ENCODE measurements around the gene CCDC172. TPM values are rescaled to one million over a fixed set of nuclear protein-coding genes. Genes with fewer than 3 reads are reported as not detected.

CCDC172 gene
- polyA plus RNA-seq, 2 donors, result not detected

GRCh38 chr10:116325987-116326386 lies 1.7 kb downstream of the CCDC172 start:
- H3K36me3 ChIP-seq (ENCODE audit: control insufficient read depth in 2 of 2, insufficient read depth in 2 of 2, low read length in 1 of 2), result no peaks in the 10 kb centered on the region
- no peaks in the 10 kb centered on the region for H3K9me3 ChIP-seq (ENCODE audit: control insufficient read depth in 2 of 2, insufficient read depth in 1 of 2, low read depth in 1 of 2, low read length in 1 of 2)
- H3K4me1 ChIP-seq (ENCODE audit: control insufficient read depth in 2 of 2, insufficient read depth in 2 of 2, low read length in 1 of 2), result no peaks in the 10 kb centered on the region
- H3K4me3 ChIP-seq (ENCODE audit: low read depth in 1 of 2, low read length in 2 of 2), result no peak overlapping the region
- 72 to 75% methylated on average over 2 of the region's 2 CpGs for WGBS, 2 donors
- H3K27me3 ChIP-seq (ENCODE audit: control insufficient read depth in 1 of 2, insufficient read depth in 2 of 2, low read length in 2 of 2), result no peaks in the 10 kb centered on the region
- no peak overlapping the region for H3K27ac ChIP-seq (ENCODE audit: low read depth in 2 of 2, low read length in 1 of 2)

DNA sequence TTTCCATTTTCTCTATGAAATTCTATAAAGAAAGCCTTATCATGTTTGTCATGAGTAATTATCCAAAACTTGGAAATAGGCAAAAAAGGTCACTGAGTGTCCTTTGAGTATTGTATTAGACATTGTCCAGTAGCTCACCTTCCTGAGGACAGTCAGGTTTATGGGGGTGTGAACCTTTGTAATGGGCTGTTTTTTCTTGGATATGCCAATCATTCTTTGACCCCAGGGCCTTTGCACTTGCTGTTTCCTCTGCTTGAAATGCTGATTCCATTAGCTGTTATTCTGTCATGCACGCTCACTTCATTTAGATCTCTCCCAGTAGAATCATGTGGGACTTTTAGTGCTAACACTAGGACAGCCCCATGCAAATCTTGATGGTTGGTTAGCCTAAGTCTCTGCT lies 4.9 kb downstream of the CCDC172 start:
- Histone ChIP-seq H3K4me3 (ENCODE audit: low read depth in 1 of 2, low read length in 2 of 2) (no peak overlapping the region), H3K27ac (ENCODE audit: low read depth in 2 of 2, low read length in 1 of 2) (no peak overlapping the region), H3K36me3 (ENCODE audit: control insufficient read depth in 2 of 2, insufficient read depth in 2 of 2, low read length in 1 of 2) (no peaks in the 10 kb centered on the region), H3K9me3 (ENCODE audit: control insufficient read depth in 2 of 2, insufficient read depth in 1 of 2, low read depth in 1 of 2, low read length in 1 of 2) (no peaks in the 10 kb centered on the region), H3K4me1 (ENCODE audit: control insufficient read depth in 2 of 2, insufficient read depth in 2 of 2, low read length in 1 of 2) (no peaks in the 10 kb centered on the region), H3K27me3 (ENCODE audit: control insufficient read depth in 1 of 2, insufficient read depth in 2 of 2, low read length in 2 of 2) (no peaks in the 10 kb centered on the region)
- WGBS, 2 donors, result 87 to 97% methylated on average over 1 of the region's 1 CpG

DNA sequence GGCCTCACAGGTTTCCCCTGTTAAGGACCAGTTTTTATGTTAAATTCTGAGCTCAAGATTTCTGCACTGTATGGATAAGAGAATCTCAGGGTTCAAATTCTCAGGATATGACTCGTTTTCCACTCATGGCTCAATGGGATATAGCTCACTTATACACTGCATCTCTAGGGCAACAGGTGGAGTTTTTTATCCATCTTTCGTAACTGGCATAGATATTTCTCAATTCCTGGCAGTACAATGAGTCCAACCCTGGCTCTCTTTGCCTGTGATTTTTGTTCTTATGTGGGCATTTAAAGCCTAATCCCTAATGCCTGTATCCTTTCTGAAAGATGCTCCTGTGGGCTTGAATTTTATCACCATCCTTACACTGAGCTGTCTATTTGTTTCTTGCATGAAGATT lies 7.6 kb downstream of the CCDC172 start:
- WGBS, 2 donors, result 60 to 63% methylated on average over 2 of the region's 2 CpGs
- no peak overlapping the region for H3K27ac ChIP-seq (ENCODE audit: low read depth in 2 of 2, low read length in 1 of 2)
- H3K4me3 ChIP-seq (ENCODE audit: low read depth in 1 of 2, low read length in 2 of 2), result no peak overlapping the region
- no peaks in the 10 kb centered on the region for H3K9me3 ChIP-seq (ENCODE audit: control insufficient read depth in 2 of 2, insufficient read depth in 1 of 2, low read depth in 1 of 2, low read length in 1 of 2)
- no peaks in the 10 kb centered on the region for H3K4me1 ChIP-seq (ENCODE audit: control insufficient read depth in 2 of 2, insufficient read depth in 2 of 2, low read length in 1 of 2)
- no peaks in the 10 kb centered on the region for H3K36me3 ChIP-seq (ENCODE audit: control insufficient read depth in 2 of 2, insufficient read depth in 2 of 2, low read length in 1 of 2)
- H3K27me3 ChIP-seq (ENCODE audit: control insufficient read depth in 1 of 2, insufficient read depth in 2 of 2, low read length in 2 of 2), result no peaks in the 10 kb centered on the region

DNA sequence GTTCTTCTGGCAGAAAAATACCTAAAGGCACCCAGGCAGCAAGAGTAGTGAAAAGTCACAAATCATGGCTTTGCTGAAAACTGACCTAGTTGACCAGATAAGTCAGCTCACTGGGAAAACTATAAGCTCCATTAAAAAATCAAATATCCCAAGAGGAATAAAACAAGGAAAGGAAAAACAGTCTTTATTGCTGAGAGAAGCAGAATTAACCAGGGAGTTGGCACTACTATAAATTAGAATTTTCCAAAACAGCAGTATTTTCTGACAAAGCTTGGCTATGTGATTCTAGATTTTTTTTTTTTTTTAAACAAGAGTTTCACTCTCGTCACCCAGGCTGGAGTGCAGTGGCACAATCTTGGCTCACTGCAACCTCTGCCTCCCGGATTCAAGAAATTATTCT lies 12.6 kb downstream of the CCDC172 start:
- Histone ChIP-seq H3K9me3 (ENCODE audit: control insufficient read depth in 2 of 2, insufficient read depth in 1 of 2, low read depth in 1 of 2, low read length in 1 of 2) (no peaks in the 10 kb centered on the region), H3K27ac (ENCODE audit: low read depth in 2 of 2, low read length in 1 of 2) (no peak overlapping the region), H3K36me3 (ENCODE audit: control insufficient read depth in 2 of 2, insufficient read depth in 2 of 2, low read length in 1 of 2) (no peaks in the 10 kb centered on the region), H3K4me1 (ENCODE audit: control insufficient read depth in 2 of 2, insufficient read depth in 2 of 2, low read length in 1 of 2) (no peaks in the 10 kb centered on the region), H3K27me3 (ENCODE audit: control insufficient read depth in 1 of 2, insufficient read depth in 2 of 2, low read length in 2 of 2) (no peaks in the 10 kb centered on the region), H3K4me3 (ENCODE audit: low read depth in 1 of 2, low read length in 2 of 2) (no peak overlapping the region)
- WGBS, 2 donors, result 81 to 88% methylated on average over 2 of the region's 2 CpGs

GRCh38 chr10:116352125-116352524 lies 27.9 kb downstream of the CCDC172 start:
- no peak overlapping the region for H3K4me3 ChIP-seq (ENCODE audit: low read depth in 1 of 2, low read length in 2 of 2)
- no peak overlapping the region for H3K27ac ChIP-seq (ENCODE audit: low read depth in 2 of 2, low read length in 1 of 2)
- no peaks in the 10 kb centered on the region for H3K4me1 ChIP-seq (ENCODE audit: control insufficient read depth in 2 of 2, insufficient read depth in 2 of 2, low read length in 1 of 2)
- H3K27me3 ChIP-seq (ENCODE audit: control insufficient read depth in 1 of 2, insufficient read depth in 2 of 2, low read length in 2 of 2), result no peaks in the 10 kb centered on the region
- H3K36me3 ChIP-seq (ENCODE audit: control insufficient read depth in 2 of 2, insufficient read depth in 2 of 2, low read length in 1 of 2), result no peaks in the 10 kb centered on the region
- no peaks in the 10 kb centered on the region for H3K9me3 ChIP-seq (ENCODE audit: control insufficient read depth in 2 of 2, insufficient read depth in 1 of 2, low read depth in 1 of 2, low read length in 1 of 2)

DNA sequence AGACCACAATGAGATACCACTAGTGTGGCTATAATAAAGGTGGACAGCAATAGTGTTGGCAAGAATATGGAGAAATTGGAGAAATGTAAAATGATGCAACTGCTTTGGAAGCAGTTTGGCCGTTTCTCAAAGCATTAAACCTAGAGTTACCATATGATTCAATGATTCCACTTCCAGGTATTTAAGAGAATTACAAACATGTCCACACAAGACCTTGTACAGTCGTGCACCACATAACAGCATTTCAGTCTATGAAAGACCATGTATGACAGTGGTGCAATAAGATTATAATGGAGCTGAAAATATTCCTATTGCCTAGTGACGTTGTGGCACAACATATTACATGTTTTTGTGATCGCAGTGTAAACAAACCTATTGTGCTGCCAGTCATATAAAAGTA lies 29.6 kb downstream of the CCDC172 start:
- no peak overlapping the region for H3K4me3 ChIP-seq (ENCODE audit: low read depth in 1 of 2, low read length in 2 of 2)
- no peaks in the 10 kb centered on the region for H3K4me1 ChIP-seq (ENCODE audit: control insufficient read depth in 2 of 2, insufficient read depth in 2 of 2, low read length in 1 of 2)
- H3K9me3 ChIP-seq (ENCODE audit: control insufficient read depth in 2 of 2, insufficient read depth in 1 of 2, low read depth in 1 of 2, low read length in 1 of 2), result no peaks in the 10 kb centered on the region
- H3K27ac ChIP-seq (ENCODE audit: low read depth in 2 of 2, low read length in 1 of 2), result no peak overlapping the region
- WGBS, 2 donors, result 56 to 66% methylated on average over 4 of the region's 4 CpGs
- no peaks in the 10 kb centered on the region for H3K27me3 ChIP-seq (ENCODE audit: control insufficient read depth in 1 of 2, insufficient read depth in 2 of 2, low read length in 2 of 2)
- no peaks in the 10 kb centered on the region for H3K36me3 ChIP-seq (ENCODE audit: control insufficient read depth in 2 of 2, insufficient read depth in 2 of 2, low read length in 1 of 2)

GRCh38 chr10:116355341-116355740 lies 31.1 kb downstream of the CCDC172 start:
- Histone ChIP-seq H3K4me3 (ENCODE audit: low read depth in 1 of 2, low read length in 2 of 2) (no peak overlapping the region), H3K27ac (ENCODE audit: low read depth in 2 of 2, low read length in 1 of 2) (no peak overlapping the region), H3K36me3 (ENCODE audit: control insufficient read depth in 2 of 2, insufficient read depth in 2 of 2, low read length in 1 of 2) (no peaks in the 10 kb centered on the region), H3K27me3 (ENCODE audit: control insufficient read depth in 1 of 2, insufficient read depth in 2 of 2, low read length in 2 of 2) (no peaks in the 10 kb centered on the region), H3K9me3 (ENCODE audit: control insufficient read depth in 2 of 2, insufficient read depth in 1 of 2, low read depth in 1 of 2, low read length in 1 of 2) (no peaks in the 10 kb centered on the region), H3K4me1 (ENCODE audit: control insufficient read depth in 2 of 2, insufficient read depth in 2 of 2, low read length in 1 of 2) (no peaks in the 10 kb centered on the region)
- WGBS, 2 donors, result 75 to 85% methylated on average over 2 of the region's 2 CpGs

- no peaks in the 10 kb centered on the region for H3K27me3 ChIP-seq (ENCODE audit: control insufficient read depth in 1 of 2, insufficient read depth in 2 of 2, low read length in 2 of 2)
- H3K4me3 ChIP-seq (ENCODE audit: low read depth in 1 of 2, low read length in 2 of 2), result no peak overlapping the region
- H3K4me1 ChIP-seq (ENCODE audit: control insufficient read depth in 2 of 2, insufficient read depth in 2 of 2, low read length in 1 of 2), result no peaks in the 10 kb centered on the region
- no peaks in the 10 kb centered on the region for H3K36me3 ChIP-seq (ENCODE audit: control insufficient read depth in 2 of 2, insufficient read depth in 2 of 2, low read length in 1 of 2)
- no peak overlapping the region for H3K27ac ChIP-seq (ENCODE audit: low read depth in 2 of 2, low read length in 1 of 2)
- WGBS, 2 donors, result 83% methylated on average over 4 of the region's 4 CpGs
- no peaks in the 10 kb centered on the region for H3K9me3 ChIP-seq (ENCODE audit: control insufficient read depth in 2 of 2, insufficient read depth in 1 of 2, low read depth in 1 of 2, low read length in 1 of 2)
Measured at GRCh38 chr10:116356833-116357232, 32.6 kb downstream of the CCDC172 start.

- H3K4me3 ChIP-seq (ENCODE audit: low read depth in 1 of 2, low read length in 2 of 2), result no peak overlapping the region
- no peaks in the 10 kb centered on the region for H3K4me1 ChIP-seq (ENCODE audit: control insufficient read depth in 2 of 2, insufficient read depth in 2 of 2, low read length in 1 of 2)
- no peak overlapping the region for H3K27ac ChIP-seq (ENCODE audit: low read depth in 2 of 2, low read length in 1 of 2)
- no peaks in the 10 kb centered on the region for H3K27me3 ChIP-seq (ENCODE audit: control insufficient read depth in 1 of 2, insufficient read depth in 2 of 2, low read length in 2 of 2)
- no peaks in the 10 kb centered on the region for H3K36me3 ChIP-seq (ENCODE audit: control insufficient read depth in 2 of 2, insufficient read depth in 2 of 2, low read length in 1 of 2)
- H3K9me3 ChIP-seq (ENCODE audit: control insufficient read depth in 2 of 2, insufficient read depth in 1 of 2, low read depth in 1 of 2, low read length in 1 of 2), result no peaks in the 10 kb centered on the region
Measured at GRCh38 chr10:116364868-116365267, 40.6 kb downstream of the CCDC172 start.

DNA sequence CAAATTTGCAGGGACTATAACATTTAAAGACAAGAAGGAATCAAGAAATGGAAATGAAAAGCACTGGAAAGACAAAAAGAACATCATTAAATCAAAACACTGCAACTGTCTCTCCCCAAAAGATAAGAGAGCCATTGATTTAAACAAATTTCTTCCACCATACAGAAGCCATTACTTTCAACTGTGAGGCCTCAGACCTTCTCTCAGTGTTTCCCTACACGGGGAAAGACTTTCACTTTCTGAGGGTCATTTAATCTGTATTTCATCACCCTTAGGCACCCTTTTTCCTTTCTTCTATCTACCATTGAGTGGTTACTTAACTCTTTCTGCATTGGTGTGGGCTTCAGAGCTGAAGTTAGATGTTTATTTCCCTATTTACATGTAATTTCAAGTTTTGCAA lies 47.5 kb downstream of the CCDC172 start:
- Histone ChIP-seq H3K27me3 (ENCODE audit: control insufficient read depth in 1 of 2, insufficient read depth in 2 of 2, low read length in 2 of 2) (no peaks in the 10 kb centered on the region), H3K4me3 (ENCODE audit: low read depth in 1 of 2, low read length in 2 of 2) (no peak overlapping the region), H3K4me1 (ENCODE audit: control insufficient read depth in 2 of 2, insufficient read depth in 2 of 2, low read length in 1 of 2) (no peaks in the 10 kb centered on the region), H3K36me3 (ENCODE audit: control insufficient read depth in 2 of 2, insufficient read depth in 2 of 2, low read length in 1 of 2) (no peaks in the 10 kb centered on the region), H3K27ac (ENCODE audit: low read depth in 2 of 2, low read length in 1 of 2) (no peak overlapping the region), H3K9me3 (ENCODE audit: control insufficient read depth in 2 of 2, insufficient read depth in 1 of 2, low read depth in 1 of 2, low read length in 1 of 2) (no peaks in the 10 kb centered on the region)
- WGBS, 2 donors, result 19 to 30% methylated on average over 1 of the region's 1 CpG
